HG02852 (cell line): ENCODE results near the gene ANGPTL7.
"Not testable (repeated sequence)": the region's sequence is repeated elsewhere in the genome, so short reads cannot be mapped to it uniquely, and the experiment has no call there.

Source experiments
- ATAC-seq: cut with Tn5 transposase; IDR thresholded peaks from one replicate; pipeline ENCODE4 v1.9.1; 2021; ENCODE audit warnings: mild to moderate bottlenecking, moderate library complexity; ENCODE audit not compliant: unreplicated experiment

ANGPTL7 gene

DNA sequence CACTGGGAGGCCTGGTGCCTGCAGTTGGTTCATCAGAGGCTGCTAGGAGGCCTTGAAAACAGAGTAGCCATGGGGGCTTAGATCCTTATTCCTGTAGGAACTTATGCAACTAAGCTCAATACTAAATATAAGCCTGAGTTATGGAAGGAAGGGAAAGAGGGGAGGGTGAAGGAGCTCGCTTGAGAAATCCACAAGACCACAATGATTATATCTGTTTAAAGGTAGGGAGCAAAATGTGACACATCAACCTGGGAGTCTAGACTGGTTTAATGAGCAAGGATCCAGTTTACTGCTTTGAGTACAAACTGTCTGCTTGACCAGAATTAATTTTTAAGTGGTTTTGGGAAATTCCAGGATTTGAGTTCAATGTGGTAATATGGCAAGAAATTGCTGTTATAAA lies 20.4 kb upstream of the ANGPTL7 start:
- ATAC-seq: no peak

DNA sequence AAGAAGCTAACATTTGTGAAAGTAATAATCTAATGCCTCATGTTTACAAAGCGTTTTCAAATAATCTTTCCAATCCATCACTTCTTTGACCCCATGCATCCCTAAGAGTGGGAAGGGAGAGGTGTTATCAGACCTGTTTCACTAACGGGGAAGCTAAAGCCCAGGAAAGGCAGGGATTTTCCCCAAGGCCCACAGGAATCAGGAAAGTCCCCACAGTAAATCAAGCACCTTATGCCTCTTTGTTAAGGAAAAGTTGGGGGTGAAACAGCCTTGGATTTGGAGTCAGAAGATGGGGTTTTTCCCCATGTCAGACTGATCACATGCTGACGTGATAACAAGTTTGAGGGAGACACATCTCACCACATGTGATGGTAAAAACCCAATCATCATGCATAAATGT lies 20.0 kb upstream of the ANGPTL7 start:
- no peak for ATAC-seq

DNA sequence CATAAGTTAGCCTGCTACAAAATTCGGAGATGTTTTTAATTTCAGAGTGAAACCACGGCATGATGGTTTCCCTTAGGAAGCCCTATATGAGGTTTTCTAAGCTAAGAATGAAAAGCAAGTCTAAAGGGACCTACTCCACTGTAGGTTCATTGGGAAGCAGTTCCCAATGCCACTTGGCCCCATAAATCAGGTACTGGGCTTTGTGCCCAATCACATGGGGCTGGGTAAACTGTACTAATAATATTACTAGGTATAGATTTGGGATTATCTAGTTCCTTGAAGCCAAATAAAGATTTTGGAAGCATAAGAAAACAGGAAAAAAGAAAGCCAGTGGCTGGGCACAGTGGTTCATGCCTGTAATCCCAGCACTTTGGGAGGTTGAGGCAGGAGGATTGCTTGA lies 19.1 kb upstream of the ANGPTL7 start:
- ATAC-seq: no peak

DNA sequence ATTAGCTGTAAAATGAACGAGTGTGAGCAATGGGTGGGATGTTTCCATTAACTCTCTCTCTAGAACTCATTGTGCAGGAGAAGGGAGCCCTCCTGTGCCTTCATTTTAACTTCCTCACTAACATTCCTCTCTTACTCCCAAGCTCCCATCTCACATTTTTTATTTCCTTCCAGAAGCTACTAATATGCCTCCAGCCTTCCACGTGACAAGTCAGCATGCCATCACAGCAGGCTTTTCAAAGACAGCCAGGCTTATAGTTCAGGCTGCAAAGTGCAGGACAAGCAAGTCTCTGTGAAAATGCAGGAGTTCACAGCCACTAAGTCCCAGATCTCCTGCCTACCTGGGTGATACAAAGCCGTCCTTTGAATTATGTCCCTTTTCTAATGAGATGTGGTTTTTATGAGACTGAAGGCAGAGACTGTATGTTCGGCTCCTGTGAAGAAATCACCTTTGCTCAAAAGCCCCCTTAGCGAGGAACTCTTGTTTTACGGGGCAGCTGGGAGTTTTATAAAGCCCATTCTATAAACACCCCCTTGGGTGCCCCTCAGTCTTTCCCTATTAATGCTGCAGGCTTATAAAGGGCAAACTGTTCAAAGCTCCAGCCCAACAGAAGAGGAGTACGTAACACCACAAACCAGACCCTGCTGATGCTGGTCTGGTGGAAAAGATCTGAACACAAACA lies 14.8 kb upstream of the ANGPTL7 start:
- ATAC-seq: no peak

DNA sequence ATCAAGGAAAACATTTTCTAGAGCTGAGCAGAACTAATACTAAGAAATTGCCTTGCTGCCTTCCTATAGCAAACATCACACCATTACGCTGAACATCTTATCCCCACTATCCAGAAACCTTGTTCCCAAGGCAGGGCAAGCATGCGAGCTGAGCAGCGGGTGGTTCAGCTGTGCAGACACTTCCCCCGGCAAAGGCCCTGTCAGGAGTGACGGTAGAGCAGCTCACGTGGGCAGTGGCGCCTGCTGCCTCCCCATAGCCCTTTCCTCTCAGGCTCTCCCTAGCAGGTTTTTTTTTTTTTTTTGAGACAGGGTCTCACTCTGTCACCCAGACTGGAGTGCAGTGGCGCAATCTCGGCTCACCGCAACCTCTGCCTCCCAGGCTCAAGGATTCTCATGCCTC lies 13.7 kb upstream of the ANGPTL7 start:
- ATAC-seq: no peak

DNA sequence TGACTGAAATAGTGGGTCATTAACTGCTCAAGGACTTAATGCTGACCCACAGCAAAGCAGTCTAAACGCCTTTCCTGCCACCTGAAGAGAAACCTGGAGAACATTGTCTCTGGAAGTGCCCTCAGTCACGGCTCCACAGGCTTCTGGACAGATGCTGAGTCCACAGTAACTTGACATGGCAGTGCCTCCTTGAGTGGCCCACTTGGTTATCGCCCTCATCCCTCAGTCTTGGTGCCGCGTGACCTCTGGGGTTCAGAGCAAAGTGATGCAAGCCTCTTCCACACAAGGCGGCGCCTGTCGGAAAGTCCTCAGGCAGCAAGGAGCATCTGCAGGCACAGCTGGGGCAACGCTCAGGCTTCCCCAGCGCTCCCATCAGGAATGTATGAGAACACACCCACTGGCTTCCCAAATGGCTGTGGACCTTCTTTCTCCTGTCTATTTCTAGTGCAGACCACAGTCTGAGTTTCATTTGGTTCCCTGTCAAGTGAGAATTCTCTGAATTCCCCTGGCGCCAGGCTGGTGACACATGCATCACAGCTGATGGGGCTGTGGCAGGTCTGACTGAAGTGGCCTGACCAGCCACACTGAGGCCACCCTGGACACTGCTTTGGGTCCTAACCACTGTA lies 13.0 kb upstream of the ANGPTL7 start:
- ATAC-seq: no peak

DNA sequence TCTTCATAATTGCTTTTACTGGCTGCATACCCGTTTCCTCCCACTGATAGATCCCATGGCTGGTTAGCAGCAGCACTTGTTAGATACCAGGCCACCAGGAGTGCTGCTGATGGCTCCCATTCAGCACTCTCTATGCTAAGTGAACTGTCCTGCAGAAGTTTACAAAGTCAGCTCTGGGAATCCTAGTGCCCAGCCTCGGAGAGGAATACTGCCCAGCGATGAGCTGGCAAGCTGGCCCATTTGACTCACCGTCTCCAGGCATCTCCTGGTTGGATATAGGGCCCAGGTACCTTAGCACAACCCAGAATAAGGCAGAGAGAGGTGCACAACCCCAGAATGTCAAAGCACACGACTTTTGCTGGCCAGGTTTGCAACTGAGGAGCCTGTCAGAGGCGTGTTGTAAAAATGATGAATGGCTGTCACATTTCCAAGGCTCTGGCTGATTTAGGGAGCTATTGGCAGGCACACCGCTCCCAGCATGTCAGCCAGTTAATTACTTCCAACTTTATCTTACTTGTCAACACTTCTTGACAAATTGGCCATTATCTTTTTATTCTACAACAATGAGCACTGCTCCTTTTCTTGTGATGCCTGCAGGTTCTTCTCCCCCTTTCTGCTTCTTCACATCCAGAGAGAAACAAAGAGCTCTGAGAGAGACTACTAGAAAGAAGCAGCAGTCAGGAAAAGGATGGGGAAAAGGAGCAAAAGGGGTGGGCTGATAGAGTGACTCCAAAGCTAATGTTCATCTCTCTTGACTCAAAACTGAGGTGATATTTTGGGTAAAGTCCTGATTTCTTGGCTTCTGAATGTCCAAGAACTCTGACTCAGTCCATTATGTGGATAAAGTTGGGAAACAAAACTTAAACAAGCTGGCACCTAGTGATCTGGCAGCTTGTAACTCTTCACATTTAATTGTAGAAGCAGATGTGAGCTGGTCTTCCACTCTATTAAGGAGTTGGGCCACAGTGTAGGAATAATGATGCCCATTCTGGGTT lies 10.8 kb upstream of the ANGPTL7 start:
- ATAC-seq: no peak

DNA sequence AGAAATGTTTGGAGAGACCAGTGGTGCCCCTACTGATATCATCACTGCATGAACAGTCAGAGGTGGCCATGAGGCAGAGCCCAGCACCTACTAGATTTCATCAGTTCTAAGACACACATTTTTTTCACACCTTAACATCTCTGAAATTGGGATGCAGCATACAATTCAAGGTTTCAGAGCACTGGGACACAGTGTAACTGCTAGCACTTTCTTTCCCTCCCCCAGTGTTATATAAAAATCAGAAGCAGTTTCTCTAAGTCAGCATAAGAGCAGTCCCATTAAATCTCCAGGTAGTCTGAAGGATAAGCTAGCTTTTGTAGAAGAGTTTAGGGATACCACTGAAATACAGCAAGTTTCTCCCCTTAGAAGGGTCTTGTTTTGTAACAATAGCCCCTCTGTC lies 10.0 kb upstream of the ANGPTL7 start:
- ATAC-seq: no peak

DNA sequence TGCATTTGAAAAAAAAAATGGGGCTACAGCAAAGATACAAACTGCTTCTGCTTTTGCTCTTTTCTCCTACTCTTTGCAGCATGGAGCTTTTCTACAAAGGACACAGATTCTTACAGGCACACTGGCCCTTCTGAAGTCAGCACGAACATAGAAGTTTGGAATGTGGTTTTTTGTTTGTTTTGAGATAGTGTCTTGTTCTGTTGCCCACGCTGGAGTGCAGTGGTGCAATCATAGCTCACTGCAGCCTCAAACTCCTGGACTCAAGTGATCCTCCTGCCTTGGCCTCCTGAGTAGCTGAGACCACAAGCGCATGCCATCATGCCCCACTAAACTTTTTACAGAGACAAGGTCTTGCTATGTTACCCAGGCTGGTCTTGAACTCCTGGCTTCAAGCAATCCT lies 9.4 kb upstream of the ANGPTL7 start:
- not testable (repeated sequence) for ATAC-seq

DNA sequence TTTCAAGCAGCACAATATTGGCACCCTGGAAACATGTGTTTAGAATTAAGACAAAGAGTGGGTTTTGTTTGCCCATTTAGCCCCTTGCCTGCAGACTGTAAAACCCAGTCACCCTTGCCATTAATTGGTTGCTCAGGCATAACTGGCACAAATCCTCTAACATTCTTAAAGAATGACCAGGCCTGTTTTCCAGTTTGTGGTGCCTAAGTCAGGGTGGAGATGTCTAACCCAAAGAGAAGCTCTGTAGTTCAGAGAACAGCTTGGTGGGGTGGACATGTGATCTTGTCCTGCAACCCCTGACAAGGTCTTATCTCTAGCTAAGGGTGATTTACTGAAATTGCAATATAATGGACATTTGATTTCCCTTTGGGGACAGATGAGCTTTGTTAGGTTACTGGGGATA lies 8.8 kb upstream of the ANGPTL7 start:
- ATAC-seq: no peak

DNA sequence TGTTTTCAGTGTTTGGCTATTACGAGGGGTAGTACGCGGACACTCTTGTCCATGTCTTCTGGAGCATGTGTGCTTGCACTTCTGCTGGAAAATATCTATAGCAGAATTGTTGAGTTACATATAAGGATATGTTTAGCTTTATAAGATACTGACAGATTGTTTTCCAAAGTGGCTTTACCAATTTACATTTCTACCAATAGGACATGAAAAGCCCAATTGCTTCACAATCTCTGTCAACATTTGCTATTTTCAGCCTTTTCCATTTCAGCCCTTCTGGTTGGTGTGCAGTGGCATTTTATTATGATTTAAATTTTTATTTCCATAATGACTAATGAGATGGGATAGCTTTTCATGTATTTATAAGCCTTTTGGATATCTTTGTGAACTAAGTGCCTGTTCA lies 6.3 kb upstream of the ANGPTL7 start:
- no peak for ATAC-seq

DNA sequence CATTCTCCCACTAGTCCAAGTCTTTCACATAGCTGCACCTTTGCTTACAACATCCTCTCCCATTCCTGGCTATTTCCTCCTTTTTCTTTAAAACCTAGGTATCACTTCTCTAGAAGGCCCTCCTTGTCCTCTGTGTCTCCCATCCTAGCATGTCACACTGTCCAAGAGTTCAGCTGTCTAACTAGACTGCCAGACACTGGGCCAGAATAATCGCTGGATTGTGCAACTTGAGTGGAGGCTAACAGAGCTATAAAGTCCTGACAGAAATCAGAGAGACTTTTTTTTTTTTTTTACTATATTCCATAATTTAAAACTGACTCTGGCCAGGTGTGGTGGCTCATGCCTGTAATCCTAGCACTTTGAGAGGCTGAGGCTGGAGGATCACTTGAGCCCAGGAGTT lies 4.2 kb upstream of the ANGPTL7 start:
- no peak for ATAC-seq

DNA sequence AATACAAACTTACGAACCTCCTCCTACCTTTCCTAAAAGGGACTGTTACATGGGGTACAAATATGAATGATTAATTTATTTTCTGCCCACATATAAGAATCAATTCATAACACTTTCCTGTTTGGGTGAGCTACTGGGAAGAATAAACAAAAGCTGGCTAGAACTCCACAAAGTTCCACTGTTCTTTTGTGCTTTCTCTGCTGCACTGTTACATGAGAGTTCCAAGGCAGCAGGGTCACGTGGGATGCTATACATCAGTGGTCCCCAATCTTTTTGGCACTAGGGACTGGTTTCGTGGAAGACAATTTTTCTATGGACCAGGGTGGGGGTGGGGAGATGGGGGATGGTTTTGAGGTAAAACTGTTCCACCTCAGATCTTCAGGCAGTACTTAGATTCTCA lies 2.2 kb upstream of the ANGPTL7 start:
- ATAC-seq: no peak

DNA sequence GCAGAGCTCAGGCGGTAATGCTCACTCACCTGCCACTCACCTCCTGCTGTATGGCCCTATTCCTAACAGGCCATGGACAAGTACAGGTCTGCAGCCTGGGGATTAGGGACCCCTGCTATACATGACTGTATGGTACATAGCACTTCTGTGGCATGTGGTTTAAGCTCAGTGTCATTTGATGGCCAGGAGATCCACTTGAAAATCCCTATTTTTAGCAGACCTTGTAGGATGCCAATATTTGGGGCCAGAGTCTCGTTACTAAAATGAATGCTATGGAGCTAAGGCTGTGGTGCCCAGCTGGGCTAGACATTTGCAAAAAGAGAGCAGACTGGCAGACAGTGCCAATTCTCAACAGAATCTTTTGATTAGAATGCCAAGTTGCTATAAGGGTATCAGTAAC lies 1.7 kb upstream of the ANGPTL7 start:
- no peak for ATAC-seq

DNA sequence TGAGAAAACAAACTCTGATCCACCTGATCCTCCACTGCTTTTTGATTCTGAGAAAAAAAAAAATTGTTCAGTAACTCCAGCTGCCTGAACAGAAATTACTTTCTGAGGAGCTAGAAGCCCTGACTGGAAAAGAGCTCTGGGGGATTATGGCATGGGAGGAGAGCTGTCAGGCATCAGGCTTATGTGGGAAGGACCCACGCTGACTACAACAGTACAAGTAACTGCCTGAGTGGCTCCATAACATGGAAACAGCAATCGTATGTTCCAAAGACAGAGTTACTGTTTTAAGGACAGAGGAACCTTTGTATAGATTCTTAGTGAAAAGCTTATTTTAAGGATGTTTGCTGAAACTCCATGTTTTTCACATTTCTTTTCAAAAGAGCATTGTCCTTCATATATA lies 1.2 kb upstream of the ANGPTL7 start:
- no peak for ATAC-seq

DNA sequence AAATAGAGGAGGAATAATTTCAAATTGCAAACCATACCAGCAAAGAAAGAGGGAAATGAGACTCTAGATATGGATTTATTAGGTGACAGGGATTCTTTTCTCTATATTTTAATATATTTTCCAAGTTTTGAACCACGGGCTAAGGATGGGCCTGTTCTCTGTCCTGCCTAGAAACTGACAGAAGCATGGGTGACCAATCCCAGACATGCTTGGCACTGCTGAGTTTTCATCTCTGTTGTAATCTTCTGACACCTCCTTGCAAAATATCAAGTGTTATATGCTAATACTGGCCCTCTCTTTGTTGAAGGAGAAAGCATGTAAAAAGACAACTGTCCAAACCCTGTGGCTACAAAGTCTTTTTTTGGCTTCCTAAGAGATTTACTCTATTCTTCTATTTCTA lies 774 bp upstream of the ANGPTL7 start:
- ATAC-seq: no peak

DNA sequence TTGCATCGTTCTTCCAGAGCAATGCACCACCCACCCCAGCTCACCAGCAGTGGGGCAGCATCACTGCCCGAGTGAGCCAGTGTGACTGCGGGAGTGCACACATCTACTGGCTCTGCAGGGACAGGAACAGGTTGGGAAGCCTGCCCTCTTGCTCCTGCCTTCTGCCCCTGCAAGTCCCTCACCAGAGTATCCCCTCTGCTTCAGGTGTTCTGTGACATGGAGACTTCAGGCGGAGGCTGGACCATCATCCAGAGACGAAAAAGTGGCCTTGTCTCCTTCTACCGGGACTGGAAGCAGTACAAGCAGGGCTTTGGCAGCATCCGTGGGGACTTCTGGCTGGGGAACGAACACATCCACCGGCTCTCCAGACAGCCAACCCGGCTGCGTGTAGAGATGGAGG lies 4.2 kb downstream of the ANGPTL7 start:
- no peak for ATAC-seq

DNA sequence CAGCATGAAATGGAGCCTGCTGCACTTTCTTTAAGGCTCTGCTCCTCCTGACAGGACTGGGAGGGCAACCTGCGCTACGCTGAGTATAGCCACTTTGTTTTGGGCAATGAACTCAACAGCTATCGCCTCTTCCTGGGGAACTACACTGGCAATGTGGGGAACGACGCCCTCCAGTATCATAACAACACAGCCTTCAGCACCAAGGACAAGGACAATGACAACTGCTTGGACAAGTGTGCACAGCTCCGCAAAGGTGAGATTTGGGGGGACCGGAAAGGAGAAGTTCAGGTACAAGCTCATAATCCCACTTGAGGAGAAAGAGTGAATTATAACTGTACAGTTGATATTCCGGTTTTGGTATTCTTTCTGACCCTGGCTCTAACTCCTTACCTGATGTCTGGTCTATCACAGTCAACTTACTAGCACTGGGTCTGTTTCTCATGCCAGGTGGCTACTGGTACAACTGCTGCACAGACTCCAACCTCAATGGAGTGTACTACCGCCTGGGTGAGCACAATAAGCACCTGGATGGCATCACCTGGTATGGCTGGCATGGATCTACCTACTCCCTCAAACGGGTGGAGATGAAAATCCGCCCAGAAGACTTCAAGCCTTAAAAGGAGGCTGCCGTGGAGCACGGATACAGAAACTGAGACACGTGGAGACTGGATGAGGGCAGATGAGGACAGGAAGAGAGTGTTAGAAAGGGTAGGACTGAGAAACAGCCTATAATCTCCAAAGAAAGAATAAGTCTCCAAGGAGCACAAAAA lies 5.4 kb downstream of the ANGPTL7 start:
- no peak for ATAC-seq

DNA sequence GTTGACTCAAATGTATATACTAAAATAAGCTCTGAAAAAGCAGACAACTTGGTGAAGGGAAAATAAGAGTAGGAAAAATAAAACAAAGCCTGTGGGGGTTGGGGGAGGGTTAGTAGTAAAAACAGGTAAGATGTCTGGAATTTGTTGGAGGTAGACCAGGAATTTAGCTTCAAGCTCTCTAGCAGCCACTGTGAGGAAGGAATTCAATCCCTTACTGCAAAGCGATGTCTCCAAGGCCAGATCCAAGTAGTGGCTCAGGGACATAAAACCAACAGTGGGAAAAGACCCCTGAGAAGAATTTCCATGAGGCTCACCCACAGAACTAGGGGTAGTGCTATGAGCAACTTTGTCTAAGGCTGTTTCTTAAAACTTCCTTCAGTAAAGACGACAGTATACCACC lies 7.8 kb downstream of the ANGPTL7 start:
- no peak for ATAC-seq

DNA sequence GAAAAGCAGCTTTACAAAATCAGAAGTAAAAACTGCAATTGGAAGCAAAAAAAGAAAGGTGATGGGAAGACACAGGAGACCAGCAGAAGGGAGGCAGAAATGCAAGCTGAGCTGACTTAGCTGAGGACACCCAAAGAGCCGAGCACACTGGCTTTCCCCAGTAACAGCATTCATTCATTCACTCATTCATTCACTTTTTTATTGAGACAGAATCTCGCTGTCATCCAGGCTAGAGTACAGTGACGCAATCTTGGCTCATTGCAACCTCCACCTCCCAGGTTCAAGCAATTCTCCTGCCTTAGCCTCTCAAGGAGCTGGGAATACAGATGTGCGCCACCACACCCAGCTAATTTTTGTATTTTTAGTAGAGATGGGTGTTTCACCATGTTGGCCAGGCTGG lies 8.2 kb downstream of the ANGPTL7 start:
- ATAC-seq: no peak

DNA sequence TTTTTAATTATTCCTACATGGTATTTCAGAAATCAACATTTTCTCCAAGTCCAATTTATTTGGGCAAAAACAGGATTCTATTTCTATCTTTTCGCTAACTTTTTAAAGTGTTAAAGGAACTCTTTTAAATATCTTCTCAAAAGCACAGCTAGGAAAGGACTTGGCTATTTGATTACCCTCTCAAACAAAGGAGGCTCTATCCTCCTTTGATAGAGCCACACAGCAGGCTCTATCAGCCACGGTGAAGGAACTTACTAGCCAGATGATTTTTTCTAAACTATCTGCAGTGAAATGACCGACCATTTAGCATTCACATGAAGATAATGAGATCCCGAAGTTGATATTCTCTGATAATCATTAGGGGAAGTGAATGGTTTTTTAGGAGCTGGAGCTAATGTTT lies 9.1 kb downstream of the ANGPTL7 start:
- no peak for ATAC-seq
